ENCODE results near the gene KIR3DL2. TPM values are rescaled to one million over a fixed set of nuclear protein-coding genes. Genes with fewer than 3 reads are reported as not detected.
"Not testable (repeated sequence)": the region's sequence is repeated elsewhere in the genome, so short reads cannot be mapped to it uniquely, and the experiment has no call there.

KIR3DL2 gene
- not detected for total RNA-seq

DNA sequence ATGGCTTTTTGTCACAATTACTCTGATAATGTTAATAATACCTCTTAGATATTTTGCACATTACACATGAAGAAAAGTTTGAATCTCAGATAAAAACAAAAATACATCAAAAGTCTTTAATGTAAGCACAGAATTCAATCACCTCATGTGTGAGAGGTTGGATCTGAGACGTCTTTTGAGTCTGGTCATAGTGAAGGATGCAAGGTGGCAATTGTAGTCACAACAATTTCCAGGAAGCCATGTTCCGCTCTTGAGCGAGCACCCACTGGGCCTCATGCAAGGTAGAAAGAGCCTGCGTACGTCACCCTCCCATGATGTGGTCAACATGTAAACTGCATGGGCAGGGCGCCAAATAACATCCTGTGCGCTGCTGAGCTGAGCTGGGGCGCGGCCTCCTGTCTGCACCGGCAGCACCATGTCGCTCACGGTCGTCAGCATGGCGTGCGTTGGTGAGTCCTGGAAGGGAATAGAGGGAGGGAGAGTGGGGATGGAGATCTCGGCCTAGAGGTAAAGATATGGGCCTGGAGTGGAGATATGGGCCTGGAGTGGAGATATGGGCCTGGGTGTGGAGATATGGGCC is at the start of gene KIR3DL2:
Gene KIR3DL2, plus strand, starts transcription at position 383 of the 580 bp plus-strand sequence. Its CDS starts 33 bp downstream, at position 416.
- intact Hi-C loops (cut with DNase I): loop anchor here (10.0 kb wide), 1 partner anchor 75 kb away; no protein-coding TSS in a partner anchor
- 80 to 82% methylated on average over 16 of the region's 16 CpGs for WGBS, 2 donors
- DNase-seq; H3K4me3 ChIP-seq; ATAC-seq; H3K27me3 ChIP-seq; H3K27ac ChIP-seq; H3K4me1 ChIP-seq; H3K36me3 ChIP-seq (replicated peaks in 1 of 2; ENCODE audit: insufficient read depth in 1 of 2, low read depth in 2 of 2); H3K9me3 ChIP-seq: not testable (repeated sequence)

- Histone ChIP-seq H3K4me1 (no peaks in the 10 kb centered on the region), H3K27me3 (no peaks in the 10 kb centered on the region), H3K9me3 (no peaks in the 10 kb centered on the region), H3K4me3 (no peak within 1 kb of the TSS), H3K36me3 (replicated peaks in 1 of 2; ENCODE audit: insufficient read depth in 1 of 2, low read depth in 2 of 2) (no peaks in the 10 kb centered on the region), H3K27ac (no peak within 1 kb of the TSS)
- DNase-seq (no peak), ATAC-seq (no peak)
- no peak for TF ChIP-seq POLR2A (IDR thresholded peaks at IDR 0.05)
- TF ChIP-seq, protein P1, sequence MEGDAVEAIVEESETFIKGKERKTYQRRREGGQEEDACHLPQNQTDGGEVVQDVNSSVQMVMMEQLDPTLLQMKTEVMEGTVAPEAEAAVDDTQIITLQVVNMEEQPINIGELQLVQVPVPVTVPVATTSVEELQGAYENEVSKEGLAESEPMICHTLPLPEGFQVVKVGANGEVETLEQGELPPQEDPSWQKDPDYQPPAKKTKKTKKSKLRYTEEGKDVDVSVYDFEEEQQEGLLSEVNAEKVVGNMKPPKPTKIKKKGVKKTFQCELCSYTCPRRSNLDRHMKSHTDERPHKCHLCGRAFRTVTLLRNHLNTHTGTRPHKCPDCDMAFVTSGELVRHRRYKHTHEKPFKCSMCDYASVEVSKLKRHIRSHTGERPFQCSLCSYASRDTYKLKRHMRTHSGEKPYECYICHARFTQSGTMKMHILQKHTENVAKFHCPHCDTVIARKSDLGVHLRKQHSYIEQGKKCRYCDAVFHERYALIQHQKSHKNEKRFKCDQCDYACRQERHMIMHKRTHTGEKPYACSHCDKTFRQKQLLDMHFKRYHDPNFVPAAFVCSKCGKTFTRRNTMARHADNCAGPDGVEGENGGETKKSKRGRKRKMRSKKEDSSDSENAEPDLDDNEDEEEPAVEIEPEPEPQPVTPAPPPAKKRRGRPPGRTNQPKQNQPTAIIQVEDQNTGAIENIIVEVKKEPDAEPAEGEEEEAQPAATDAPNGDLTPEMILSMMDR (IDR thresholded peaks at IDR 0.05): no peak
- WGBS, 2 donors: 62 to 65% methylated on average over 9 to 10 of the region's 10 CpGs
- intact Hi-C loops (cut with DNase I): no loop called here
These were observed 46.8 kb upstream of the KIR3DL2 start, which contains the start of gene KIR2DL4 for GRCh38 chr19:54803410-54803809. KIR2DL4 (plus strand) TSS chr19:54803610; CDS start chr19:54803652, 42 bp downstream.

GRCh38 chr19:54804101-54804500 is 46.1 kb upstream of the KIR3DL2 start:
- no peak for TF ChIP-seq POLR2A (IDR thresholded peaks at IDR 0.05)
- TF ChIP-seq, protein P1 (IDR thresholded peaks at IDR 0.05): no peak
- H3K4me3 ChIP-seq: no peak overlapping the region
- 39 to 54% methylated on average over 3 to 5 of the region's 5 CpGs for WGBS, 2 donors
- DNase-seq (no peak), ATAC-seq (no peak)
- no peak overlapping the region for H3K27ac ChIP-seq
- H3K27me3 ChIP-seq: no peaks in the 10 kb centered on the region
- intact Hi-C loops (cut with DNase I): no loop called here
- H3K4me1 ChIP-seq: no peaks in the 10 kb centered on the region
- H3K9me3 ChIP-seq: no peaks in the 10 kb centered on the region
- no peaks in the 10 kb centered on the region for H3K36me3 ChIP-seq (replicated peaks in 1 of 2; ENCODE audit: insufficient read depth in 1 of 2, low read depth in 2 of 2)

- TF ChIP-seq, protein P1 (IDR thresholded peaks at IDR 0.05): no peak
- TF ChIP-seq POLR2A (IDR thresholded peaks at IDR 0.05): no peak
- no peak for ATAC-seq
- intact Hi-C loops (cut with DNase I): no loop called here
- DNase-seq: no peak
- no peaks in the 10 kb centered on the region for H3K36me3 ChIP-seq (replicated peaks in 1 of 2; ENCODE audit: insufficient read depth in 1 of 2, low read depth in 2 of 2)
- H3K27me3 ChIP-seq: no peaks in the 10 kb centered on the region
- H3K4me1 ChIP-seq: no peaks in the 10 kb centered on the region
- no peak overlapping the region for H3K27ac ChIP-seq
- WGBS, 2 donors: 76% methylated on average over 10 of the region's 10 CpGs
- no peak overlapping the region for H3K4me3 ChIP-seq
- H3K9me3 ChIP-seq: no peaks in the 10 kb centered on the region
These were observed 45.7 kb upstream of the KIR3DL2 start for GRCh38 chr19:54804571-54804970.

DNA sequence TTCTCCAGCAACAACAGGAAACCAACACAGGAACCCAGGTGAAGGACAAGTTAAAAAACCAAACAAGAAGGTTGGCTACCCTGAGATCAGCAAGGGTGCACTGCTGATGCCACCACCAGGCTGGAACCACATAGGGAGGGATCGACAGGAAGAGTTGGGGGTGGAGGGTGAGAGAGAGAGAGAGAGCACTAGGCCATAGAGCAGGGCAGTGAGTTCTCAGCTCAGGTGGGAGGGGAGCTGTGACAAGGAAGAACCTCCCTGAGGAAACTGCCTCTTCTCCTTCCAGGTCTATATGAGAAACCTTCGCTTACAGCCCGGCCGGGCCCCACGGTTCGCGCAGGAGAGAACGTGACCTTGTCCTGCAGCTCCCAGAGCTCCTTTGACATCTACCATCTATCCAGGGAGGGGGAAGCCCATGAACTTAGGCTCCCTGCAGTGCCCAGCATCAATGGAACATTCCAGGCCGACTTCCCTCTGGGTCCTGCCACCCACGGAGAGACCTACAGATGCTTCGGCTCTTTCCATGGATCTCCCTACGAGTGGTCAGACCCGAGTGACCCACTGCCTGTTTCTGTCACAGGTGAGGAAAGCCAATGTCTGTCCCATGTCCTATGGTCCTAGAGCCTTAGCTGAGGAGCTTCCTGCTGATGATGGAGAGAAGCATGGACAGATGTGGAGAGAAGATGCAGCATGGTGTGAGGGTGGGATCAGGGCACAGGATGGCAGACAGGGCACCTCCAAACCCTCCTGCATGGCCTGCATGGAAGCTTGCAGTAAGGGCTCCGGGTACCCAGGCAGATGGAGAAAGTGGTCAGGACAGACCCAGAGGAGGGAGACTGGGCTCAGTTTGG is 44.4 kb upstream of the KIR3DL2 start:
- Histone ChIP-seq H3K4me1 (no peaks in the 10 kb centered on the region), H3K9me3 (no peaks in the 10 kb centered on the region), H3K4me3 (no peak overlapping the region), H3K27me3 (no peaks in the 10 kb centered on the region), H3K27ac (no peak overlapping the region), H3K36me3 (replicated peaks in 1 of 2; ENCODE audit: insufficient read depth in 1 of 2, low read depth in 2 of 2) (no peaks in the 10 kb centered on the region)
- WGBS, 2 donors: 59 to 65% methylated on average over 12 to 14 of the region's 14 CpGs
- TF ChIP-seq, protein P1 (IDR thresholded peaks at IDR 0.05): no peak
- TF ChIP-seq POLR2A (IDR thresholded peaks at IDR 0.05): no peak
- DNase-seq: no peak
- ATAC-seq: no peak
- intact Hi-C loops (cut with DNase I): no loop called here
